Smooth muscle cell (in vitro differentiated cells): ENCODE results near the gene CACUL1. TPM values are rescaled to one million over a fixed set of nuclear protein-coding genes. Genes with fewer than 3 reads are reported as not detected.
"Not testable (repeated sequence)": the region's sequence is repeated elsewhere in the genome, so short reads cannot be mapped to it uniquely, and the experiment has no call there.

Source experiments
- DNase-seq: peaks from one replicate; lab custom pipeline; 2025; ENCODE audit not compliant: unreplicated experiment; lab: John Stamatoyannopoulos, UW
- H2AFZ ChIP-seq: fragments of 200-600 bp; sonication (generic); 2 replicates; pipeline ENCODE4 v1.6.0; 2016; ENCODE audit warnings: antibody characterized with exemption, low read depth, mild to moderate bottlenecking
- H3F3A ChIP-seq: fragments of 200-600 bp; sonication (generic); 2 replicates; pipeline ENCODE4 v1.6.0; 2017; ENCODE audit warnings: antibody characterized with exemption, low read depth
- H3K27ac ChIP-seq: fragments of 200-600 bp; sonication (generic); 2 replicates; pipeline ENCODE4 v1.5.1; 2016; ENCODE audit warnings: low read depth, mild to moderate bottlenecking
- H3K27me3 ChIP-seq: fragments of 200-600 bp; sonication (generic); 2 replicates; pipeline ENCODE4 v1.6.1; 2016; ENCODE audit warnings: low read depth, mild to moderate bottlenecking
- H3K36me3 ChIP-seq: fragments of 200-600 bp; sonication (generic); 2 replicates; pipeline ENCODE4 v1.5.1; 2016; ENCODE audit warnings: low read depth
- H3K4me1 ChIP-seq: fragments of 200-600 bp; sonication (generic); 2 replicates; pipeline ENCODE4 v1.5.1; 2016; ENCODE audit warnings: low read depth
- H3K4me2 ChIP-seq: fragments of 200-600 bp; sonication (generic); 2 replicates; pipeline ENCODE4 v1.6.0; 2016; ENCODE audit warnings: mild to moderate bottlenecking
- H3K4me3 ChIP-seq: fragments of 200-600 bp; sonication (generic); 2 replicates; pipeline ENCODE4 v1.5.1; 2016; ENCODE audit warnings: mild to moderate bottlenecking
- H3K79me2 ChIP-seq: fragments of 200-600 bp; sonication (generic); 2 replicates; pipeline ENCODE4 v1.6.0; 2016; ENCODE audit warnings: low read depth, mild to moderate bottlenecking
- H3K9ac ChIP-seq: fragments of 200-600 bp; sonication (generic); 2 replicates; pipeline ENCODE4 v1.6.0; 2016; ENCODE audit warnings: low read depth
- H3K9me3 ChIP-seq: fragments of 200-600 bp; sonication (generic); replicated peaks from 2 replicates; pipeline ENCODE4 v1.5.1; 2016; ENCODE audit warnings: low read depth
- H4K20me1 ChIP-seq: fragments of 200-600 bp; sonication (generic); 2 replicates; pipeline ENCODE4 v1.6.0; 2016; ENCODE audit warnings: low read depth
- WGBS: methylation state at CpG from one replicate; pipeline ENCODE4 v1.1.7; 2016; ENCODE audit warnings: low lambda C conversion rate; 5-methylcytosine and 5-hydroxymethylcytosine counted together
- polyA plus RNA-seq: library from polyadenylated mRNA; unstranded; fragments of >200 nt; fragmentation: Nextera tagmentation; extraction: Ambion mirVana; gene quantifications from 2 replicates; pipeline ENCODE4 v1.2.1, GENCODE V29; 2016
- total RNA-seq: library from RNA; depleted of rRNA; stranded (reverse); fragments of >200 nt; gene quantifications from 2 replicates; pipeline ENCODE4 v1.2.3, GENCODE V29; 2014
- TF ChIP-seq, protein P1 (sequence below): fragments of 200-600 bp; sonication (generic); IDR thresholded peaks from 2 replicates; pipeline ENCODE4 v1.5.1; 2017; ENCODE audit warnings: borderline replicate concordance, mild to moderate bottlenecking, antibody characterized with exemption; ENCODE audit not compliant: insufficient read depth, poor library complexity, severe bottlenecking

The CACUL1 gene
- total and polyA plus RNA-seq, 2 experiments from 2014 or later, result 24.8 to 25.6 TPM

- Histone ChIP-seq H3K27me3 (no peaks in the 10 kb centered on the region), H3K9ac (no peak overlapping the region), H3F3A (no peaks in the 10 kb centered on the region), H3K4me2 (no peak overlapping the region), H2AFZ (no peak overlapping the region), H3K4me1 (peaks cover 12% of the 10 kb centered on the region), H3K4me3 (no peak overlapping the region), H4K20me1 (peaks cover 100% of the 10 kb centered on the region), H3K9me3 (no peaks in the 10 kb centered on the region), H3K27ac (no peak overlapping the region), H3K79me2 (peaks cover 98% of the 10 kb centered on the region), H3K36me3 (no peaks in the 10 kb centered on the region)
- TF ChIP-seq, protein P1, sequence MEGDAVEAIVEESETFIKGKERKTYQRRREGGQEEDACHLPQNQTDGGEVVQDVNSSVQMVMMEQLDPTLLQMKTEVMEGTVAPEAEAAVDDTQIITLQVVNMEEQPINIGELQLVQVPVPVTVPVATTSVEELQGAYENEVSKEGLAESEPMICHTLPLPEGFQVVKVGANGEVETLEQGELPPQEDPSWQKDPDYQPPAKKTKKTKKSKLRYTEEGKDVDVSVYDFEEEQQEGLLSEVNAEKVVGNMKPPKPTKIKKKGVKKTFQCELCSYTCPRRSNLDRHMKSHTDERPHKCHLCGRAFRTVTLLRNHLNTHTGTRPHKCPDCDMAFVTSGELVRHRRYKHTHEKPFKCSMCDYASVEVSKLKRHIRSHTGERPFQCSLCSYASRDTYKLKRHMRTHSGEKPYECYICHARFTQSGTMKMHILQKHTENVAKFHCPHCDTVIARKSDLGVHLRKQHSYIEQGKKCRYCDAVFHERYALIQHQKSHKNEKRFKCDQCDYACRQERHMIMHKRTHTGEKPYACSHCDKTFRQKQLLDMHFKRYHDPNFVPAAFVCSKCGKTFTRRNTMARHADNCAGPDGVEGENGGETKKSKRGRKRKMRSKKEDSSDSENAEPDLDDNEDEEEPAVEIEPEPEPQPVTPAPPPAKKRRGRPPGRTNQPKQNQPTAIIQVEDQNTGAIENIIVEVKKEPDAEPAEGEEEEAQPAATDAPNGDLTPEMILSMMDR, result no peak
- no peak for DNase-seq
- WGBS, result 75% methylated on average over 6 of the region's 6 CpGs
Observed at GRCh38 chr10:118748041-118748440, 6.7 kb downstream of the CACUL1 start.

DNA sequence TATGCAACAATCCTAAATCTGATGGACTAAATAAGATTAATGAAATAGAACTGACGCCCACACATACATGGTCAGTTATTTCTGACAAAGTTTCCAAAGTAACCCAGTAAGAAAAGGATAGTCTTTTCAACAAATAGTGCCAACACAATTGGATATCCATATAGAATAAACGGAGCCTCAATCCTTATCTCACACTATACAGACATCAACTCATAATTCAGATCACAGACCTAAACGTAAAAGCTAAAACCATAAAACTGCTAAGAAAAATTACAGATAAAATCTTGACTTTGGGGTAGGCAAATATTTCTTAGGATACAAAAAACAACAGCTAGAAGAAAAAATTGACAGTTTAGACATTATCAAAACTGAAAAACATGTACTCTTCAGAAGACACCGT, 8.5 kb downstream of the CACUL1 start:
- H3F3A ChIP-seq, result no peaks in the 10 kb centered on the region
- no peaks in the 10 kb centered on the region for H3K4me1 ChIP-seq
- H2AFZ ChIP-seq, result no peak overlapping the region
- H3K4me2 ChIP-seq, result peak overlapping the region; percentile 45
- TF ChIP-seq, protein P1, result no peak
- WGBS, result 64% methylated on average over 4 of the region's 4 CpGs
- no peak overlapping the region for H3K4me3 ChIP-seq
- no peaks in the 10 kb centered on the region for H3K36me3 ChIP-seq
- H3K9ac ChIP-seq, result no peak overlapping the region
- no peaks in the 10 kb centered on the region for H3K9me3 ChIP-seq
- H3K79me2 ChIP-seq, result peaks cover 98% of the 10 kb centered on the region
- peak overlapping the region; percentile 52 for H3K27ac ChIP-seq
- no peaks in the 10 kb centered on the region for H3K27me3 ChIP-seq
- no peak for DNase-seq
- H4K20me1 ChIP-seq, result peaks cover 100% of the 10 kb centered on the region

DNA sequence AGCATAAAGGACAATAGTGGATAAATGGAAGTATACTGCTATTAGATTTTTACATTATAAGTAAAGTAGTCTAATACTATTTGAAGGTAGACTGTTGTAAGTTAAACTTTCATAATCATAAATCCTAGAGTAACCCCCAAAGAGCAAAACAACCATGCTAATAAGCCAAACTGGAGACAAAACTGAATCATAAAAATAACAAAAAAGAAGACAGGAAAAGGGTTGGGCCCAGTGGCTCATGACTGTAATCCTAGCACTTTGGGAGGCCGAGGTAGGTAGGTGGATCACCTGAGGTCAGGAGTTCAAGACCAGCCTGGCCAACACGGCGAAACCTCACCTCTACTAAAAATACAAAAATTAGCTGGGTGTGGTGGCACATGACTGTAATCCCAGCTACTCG, 9.7 kb downstream of the CACUL1 start:
- H3K27me3 ChIP-seq, result no peaks in the 10 kb centered on the region
- H3K4me1 ChIP-seq, result no peaks in the 10 kb centered on the region
- TF ChIP-seq, protein P1, result no peak
- no peak overlapping the region for H3K4me2 ChIP-seq
- no peak overlapping the region for H2AFZ ChIP-seq
- H3K9ac ChIP-seq, result no peak overlapping the region
- WGBS, result 89% methylated on average over 4 of the region's 4 CpGs
- H3K9me3 ChIP-seq, result no peaks in the 10 kb centered on the region
- H3K79me2 ChIP-seq, result peaks cover 98% of the 10 kb centered on the region
- peaks cover 100% of the 10 kb centered on the region for H4K20me1 ChIP-seq
- no peaks in the 10 kb centered on the region for H3K36me3 ChIP-seq
- H3K4me3 ChIP-seq, result no peak overlapping the region
- H3K27ac ChIP-seq, result no peak overlapping the region
- DNase-seq, result no peak
- H3F3A ChIP-seq, result no peaks in the 10 kb centered on the region

DNA sequence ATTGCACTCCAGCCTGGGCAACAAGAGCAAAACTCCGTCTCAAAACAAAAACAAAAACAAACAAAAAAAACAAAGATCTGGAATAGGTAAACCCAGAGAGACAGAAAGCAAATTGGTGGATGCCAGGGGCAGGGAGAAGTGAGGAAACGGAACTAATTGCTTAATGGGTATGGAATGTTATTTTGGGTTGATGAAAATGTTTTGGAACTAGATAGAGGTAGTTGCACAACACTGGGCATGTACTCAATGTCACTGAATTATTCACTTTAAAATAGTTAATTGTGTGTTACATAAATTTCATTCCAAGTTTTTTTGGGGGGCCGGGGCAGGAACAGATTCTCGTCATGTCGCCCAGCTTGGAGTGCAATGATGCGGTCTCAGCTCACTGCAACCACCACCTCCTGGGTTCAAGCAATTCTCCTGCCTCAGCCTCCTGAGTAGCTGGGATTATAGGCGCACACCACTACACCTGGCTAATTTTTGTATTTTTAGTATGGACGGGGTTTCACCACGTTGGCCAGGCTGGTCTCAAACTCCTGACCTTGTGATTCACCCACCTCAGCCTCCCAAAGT, 10.3 kb downstream of the CACUL1 start:
- not testable (repeated sequence) for DNase-seq, H3K36me3 ChIP-seq, H3K27me3 ChIP-seq, H3F3A ChIP-seq, H3K4me2 ChIP-seq, H3K4me1 ChIP-seq, H3K27ac ChIP-seq, H3K9me3 ChIP-seq, H3K9ac ChIP-seq, H3K4me3 ChIP-seq, H2AFZ ChIP-seq
- peaks cover 98% of the 10 kb centered on the region for H3K79me2 ChIP-seq
- H4K20me1 ChIP-seq, result peaks cover 100% of the 10 kb centered on the region
- WGBS, result 94% methylated on average over 9 of the region's 9 CpGs
